Uterus (tissue), 2 donors: ENCODE data around the gene CALM1.

Source experiments
- POLR2A ChIP-seq, 2 donors: fragments of 450-650 bp; IDR thresholded peaks; one replicate each; pipeline ENCODE4 v1.6.1; 2016; ENCODE audit warnings: antibody characterized with exemption in 2 of 2, mild to moderate bottlenecking in 1 of 2, moderate library complexity in 1 of 2
- TF ChIP-seq, protein P1 (sequence below), 4 experiments: fragments of 200-600 bp in 2 of 4; fragments of 450-650 bp in 2 of 4; sonication (generic) in 2 of 4; IDR thresholded peaks; one replicate each; pipeline ENCODE4 v1.5.1; 2016 to 2019; ENCODE audit warnings: antibody characterized with exemption in 4 of 4, mild to moderate bottlenecking in 2 of 4, moderate library complexity in 1 of 4

GRCh38 chr14:90381999-90382451, 14.8 kb upstream of the CALM1 start:
- TF ChIP-seq, protein P1, sequence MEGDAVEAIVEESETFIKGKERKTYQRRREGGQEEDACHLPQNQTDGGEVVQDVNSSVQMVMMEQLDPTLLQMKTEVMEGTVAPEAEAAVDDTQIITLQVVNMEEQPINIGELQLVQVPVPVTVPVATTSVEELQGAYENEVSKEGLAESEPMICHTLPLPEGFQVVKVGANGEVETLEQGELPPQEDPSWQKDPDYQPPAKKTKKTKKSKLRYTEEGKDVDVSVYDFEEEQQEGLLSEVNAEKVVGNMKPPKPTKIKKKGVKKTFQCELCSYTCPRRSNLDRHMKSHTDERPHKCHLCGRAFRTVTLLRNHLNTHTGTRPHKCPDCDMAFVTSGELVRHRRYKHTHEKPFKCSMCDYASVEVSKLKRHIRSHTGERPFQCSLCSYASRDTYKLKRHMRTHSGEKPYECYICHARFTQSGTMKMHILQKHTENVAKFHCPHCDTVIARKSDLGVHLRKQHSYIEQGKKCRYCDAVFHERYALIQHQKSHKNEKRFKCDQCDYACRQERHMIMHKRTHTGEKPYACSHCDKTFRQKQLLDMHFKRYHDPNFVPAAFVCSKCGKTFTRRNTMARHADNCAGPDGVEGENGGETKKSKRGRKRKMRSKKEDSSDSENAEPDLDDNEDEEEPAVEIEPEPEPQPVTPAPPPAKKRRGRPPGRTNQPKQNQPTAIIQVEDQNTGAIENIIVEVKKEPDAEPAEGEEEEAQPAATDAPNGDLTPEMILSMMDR (IDR thresholded peaks at IDR 0.05) = no peak
- TF ChIP-seq POLR2A (IDR thresholded peaks at IDR 0.05) = no peak
